Small intestine (tissue), 7 donors: ENCODE data around the gene CDKAL1. TPM values are rescaled to one million over a fixed set of nuclear protein-coding genes. Genes with fewer than 3 reads are reported as not detected.

Source experiments
- DNase-seq, 2 donors: peaks; one replicate each; pipeline versions ENCODE4 v3.0.0 to v3.0.0-alpha.2; 2013
- FAIRE-seq: peaks from 2 replicates; lab custom pipeline; 2012; peaks lifted over from hg19 to GRCh38; lab: Jason Lieb, UNC
- H3K27ac ChIP-seq, 3 donors: one replicate each; pipeline ENCODE4 v1.5.1; 2013; ENCODE audit warnings: low read length in 2 of 3, mild to moderate bottlenecking in 2 of 3, control low read depth in 1 of 3, inconsistent platforms in 1 of 3, low read depth in 1 of 3, moderate library complexity in 1 of 3
- H3K27me3 ChIP-seq, 3 donors: one replicate each; pipeline ENCODE4 v1.6.1; 2013; ENCODE audit warnings: low read length in 3 of 3, inconsistent platforms in 1 of 3; ENCODE audit not compliant: control insufficient read depth in 3 of 3, insufficient read depth in 3 of 3
- H3K36me3 ChIP-seq, 3 donors: one replicate each; pipeline ENCODE4 v1.6.1; 2013; ENCODE audit warnings: low read length in 3 of 3, inconsistent platforms in 1 of 3, low read depth in 1 of 3, mild to moderate bottlenecking in 1 of 3, moderate library complexity in 1 of 3; ENCODE audit not compliant: control insufficient read depth in 3 of 3, insufficient read depth in 2 of 3
- H3K4me1 ChIP-seq, 3 donors: one replicate each; pipeline ENCODE4 v1.6.1; 2013; ENCODE audit warnings: low read length in 2 of 3, inconsistent platforms in 1 of 3, low read depth in 1 of 3, mild to moderate bottlenecking in 1 of 3, moderate library complexity in 1 of 3; ENCODE audit not compliant: control insufficient read depth in 3 of 3, insufficient read depth in 2 of 3
- H3K4me3 ChIP-seq, 3 donors: one replicate each; pipeline ENCODE4 v1.5.1; 2013; ENCODE audit warnings: low read length in 3 of 3, control low read depth in 1 of 3, inconsistent platforms in 1 of 3, low read depth in 1 of 3, mild to moderate bottlenecking in 1 of 3, moderate library complexity in 1 of 3
- H3K9me3 ChIP-seq, 2 donors: one replicate each; pipeline ENCODE4 v1.6.1; 2013; ENCODE audit warnings: low read depth in 1 of 2, low read length in 1 of 2; ENCODE audit not compliant: control insufficient read depth in 2 of 2, insufficient read depth in 1 of 2
- WGBS, 3 donors: extraction: QIAGEN DNeasy Blood & Tissue Kit; methylation state at CpG; one replicate each; pipeline ENCODE4 v1.1.7; 2013; 5-methylcytosine and 5-hydroxymethylcytosine counted together
- polyA plus RNA-seq, 4 donors: library from polyadenylated mRNA; stranded (reverse) in 3 of 4; unstranded in 1 of 4; fragments of 200-250 nt in 3 of 4; fragments of 120-200 nt in 1 of 4; gene quantifications; one replicate each; pipeline versions ENCODE4 v1.2.1 to v1.2.3, GENCODE V29; 2013
- donor health status: healthy with polysubstance abuse.
- donor health status: control.
- donor health status: control.
- donor health status: Bipolar disorder and iron deficiency.
- donor health status: healthy.

Gene CDKAL1
- polyA plus RNA-seq, 4 donors = 2.4 to 10.5 (median 4.1) TPM

- peaks cover 0 to 8% (median 0%) of the 10 kb centered on the region in 3 donors for H3K36me3 ChIP-seq
- H3K27ac ChIP-seq = no peak overlapping the region
- peaks cover 0 to 1% of the 10 kb centered on the region in 2 donors for H3K9me3 ChIP-seq
- no peak for FAIRE-seq
- H3K4me3 ChIP-seq = no peak overlapping the region
- H3K4me1 ChIP-seq = no peaks in the 10 kb centered on the region
- no peaks in the 10 kb centered on the region for H3K27me3 ChIP-seq
- no peak for DNase-seq
- 66 to 88% (median 78%) methylated on average over 4 of the region's 4 CpGs for whole genome bisulfite sequencing, 3 donors
These were observed 666.9 kb downstream of the CDKAL1 start for GRCh38 chr6:21201187-21201586.

GRCh38 chr6:21201637-21202350 lies 667.5 kb downstream of the CDKAL1 start:
- no peak overlapping the region for H3K4me3 ChIP-seq
- DNase-seq = no peak
- no peak overlapping the region for H3K27ac ChIP-seq
- no peaks in the 10 kb centered on the region for H3K27me3 ChIP-seq
- 82 to 92% (median 88%) methylated on average over 10 of the region's 10 CpGs for WGBS, 3 donors
- H3K36me3 ChIP-seq = peaks cover 0 to 8% (median 0%) of the 10 kb centered on the region in 3 donors
- H3K4me1 ChIP-seq = no peaks in the 10 kb centered on the region
- peaks cover 0 to 1% of the 10 kb centered on the region in 2 donors for H3K9me3 ChIP-seq
- no peak for FAIRE-seq

DNA sequence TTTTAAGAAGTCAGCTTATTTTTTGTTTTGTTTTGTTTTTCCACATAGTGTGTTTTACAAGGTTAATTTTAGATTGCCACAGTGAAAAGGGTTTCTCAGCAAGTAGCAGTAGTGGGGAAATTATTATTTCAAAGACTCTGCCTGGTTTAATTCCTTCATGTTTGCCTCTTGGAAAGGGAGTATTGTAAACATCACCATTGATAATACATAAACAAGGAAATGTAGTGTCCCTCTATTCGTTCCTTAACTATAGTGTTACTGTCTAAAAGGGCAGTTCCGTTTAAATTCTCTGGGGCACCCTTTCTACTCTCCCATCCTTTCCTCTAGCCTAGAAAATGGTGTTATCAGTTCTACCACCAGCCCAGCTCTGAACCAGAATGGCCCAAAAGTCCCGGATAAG lies 668.3 kb downstream of the CDKAL1 start:
- Histone ChIP-seq H3K9me3 (peaks cover 0 to 1% of the 10 kb centered on the region in 2 donors), H3K27me3 (no peaks in the 10 kb centered on the region), H3K27ac (no peak overlapping the region), H3K4me1 (no peaks in the 10 kb centered on the region), H3K36me3 (peaks cover 0 to 8% (median 0%) of the 10 kb centered on the region in 3 donors), H3K4me3 (no peak overlapping the region)
- FAIRE-seq = no peak
- 80 to 84% (median 84%) methylated on average over 3 of the region's 3 CpGs for WGBS, 3 donors
- no peak for DNase-seq

DNA sequence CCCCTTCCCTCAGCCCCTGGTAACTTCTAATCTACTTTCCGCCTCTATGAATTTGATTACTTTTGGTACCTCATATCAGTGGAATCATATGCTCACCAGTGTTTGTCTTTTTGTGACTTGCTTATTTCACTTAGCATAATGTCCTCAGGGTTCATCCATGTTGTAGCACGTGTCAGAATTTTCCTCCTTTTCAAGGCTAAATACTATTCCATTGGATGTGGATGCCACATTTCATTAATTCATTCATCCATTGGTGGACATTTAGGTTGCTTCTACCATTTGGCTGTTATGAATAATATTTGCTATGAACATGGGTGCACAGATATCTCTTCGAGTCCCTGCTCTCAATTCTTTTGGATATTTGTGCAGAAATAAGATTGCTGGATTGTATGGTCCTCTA lies 670.7 kb downstream of the CDKAL1 start:
- no peak for FAIRE-seq
- 47 to 91% (median 79%) methylated on average over 3 of the region's 3 CpGs for WGBS, 3 donors
- no peaks in the 10 kb centered on the region for H3K36me3 ChIP-seq
- H3K4me1 ChIP-seq = no peaks in the 10 kb centered on the region
- H3K27me3 ChIP-seq = no peaks in the 10 kb centered on the region
- no peak for DNase-seq
- no peak overlapping the region for H3K27ac ChIP-seq
- no peak overlapping the region for H3K4me3 ChIP-seq
- peaks cover 0 to 1% of the 10 kb centered on the region in 2 donors for H3K9me3 ChIP-seq

DNA sequence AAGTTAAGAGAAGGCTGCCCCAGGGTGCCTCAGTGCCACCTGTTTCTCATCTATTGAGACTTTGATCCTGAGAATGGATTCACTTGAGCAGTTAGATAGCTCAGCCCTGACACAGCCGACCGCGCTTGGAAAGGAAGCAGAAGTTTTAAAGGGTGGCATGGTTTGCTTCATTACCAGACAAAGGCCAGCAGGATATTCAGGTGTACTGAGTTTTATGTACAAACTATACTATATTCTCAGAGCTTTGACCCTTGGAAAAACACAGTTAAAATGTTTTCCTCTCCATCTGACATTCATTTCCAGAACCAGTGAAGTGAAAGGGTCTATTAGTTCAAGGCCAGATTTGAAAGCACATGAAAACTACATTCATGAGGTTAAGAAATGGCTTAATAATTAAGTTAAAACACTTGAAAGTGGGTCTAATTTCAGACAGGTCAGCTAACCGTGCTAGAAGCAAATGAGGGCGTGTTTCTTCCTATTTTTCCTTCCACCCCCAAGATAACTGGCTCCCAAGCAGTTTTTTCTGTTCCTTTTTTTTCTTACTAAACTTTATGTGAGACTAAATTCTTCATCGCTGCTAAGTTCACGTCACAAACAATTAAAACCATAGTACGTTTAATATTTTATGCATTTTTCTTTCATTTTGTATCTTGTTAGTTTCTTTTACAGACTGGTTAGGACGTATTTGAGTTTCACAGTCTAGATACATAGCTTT lies 674.0 kb downstream of the CDKAL1 start:
- no peaks in the 10 kb centered on the region for H3K4me1 ChIP-seq
- H3K9me3 ChIP-seq = peaks cover 0 to 5% of the 10 kb centered on the region in 2 donors
- DNase-seq (peak in 1 of 2 donors; percentile 17), FAIRE-seq (no peak)
- 78 to 92% (median 88%) methylated on average over 9 of the region's 9 CpGs for WGBS, 3 donors
- H3K36me3 ChIP-seq = peaks cover 0 to 4% (median 0%) of the 10 kb centered on the region in 3 donors
- H3K27me3 ChIP-seq = no peaks in the 10 kb centered on the region
- H3K4me3 ChIP-seq = no peak overlapping the region
- no peak overlapping the region for H3K27ac ChIP-seq

DNA sequence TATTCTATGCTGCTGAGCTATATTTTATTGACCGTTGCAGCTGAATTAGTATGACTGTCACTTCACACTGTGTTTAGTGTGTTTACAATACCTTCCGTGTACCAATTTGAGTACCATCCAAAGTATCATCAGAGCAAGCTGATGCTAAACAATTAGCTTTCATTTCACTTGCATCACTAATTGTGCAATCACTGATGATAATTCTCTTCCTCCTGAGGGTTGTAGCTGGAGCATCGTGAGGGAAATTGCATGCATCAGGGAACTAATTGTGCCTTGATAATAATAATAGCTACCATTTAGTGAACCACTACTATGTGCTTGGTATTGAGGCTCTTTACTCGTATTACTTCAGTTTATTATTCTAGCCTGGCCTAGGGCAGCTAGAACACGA lies 674.5 kb downstream of the CDKAL1 start:
- WGBS, 3 donors = 82 to 93% (median 91%) methylated on average over 5 of the region's 5 CpGs
- no peak overlapping the region for H3K4me3 ChIP-seq
- FAIRE-seq = no peak
- no peak overlapping the region for H3K27ac ChIP-seq
- DNase-seq = no peak
- no peaks in the 10 kb centered on the region for H3K27me3 ChIP-seq
- H3K9me3 ChIP-seq = peaks cover 0 to 5% of the 10 kb centered on the region in 2 donors
- H3K36me3 ChIP-seq = peaks cover 0 to 4% (median 0%) of the 10 kb centered on the region in 3 donors
- H3K4me1 ChIP-seq = no peaks in the 10 kb centered on the region

DNA sequence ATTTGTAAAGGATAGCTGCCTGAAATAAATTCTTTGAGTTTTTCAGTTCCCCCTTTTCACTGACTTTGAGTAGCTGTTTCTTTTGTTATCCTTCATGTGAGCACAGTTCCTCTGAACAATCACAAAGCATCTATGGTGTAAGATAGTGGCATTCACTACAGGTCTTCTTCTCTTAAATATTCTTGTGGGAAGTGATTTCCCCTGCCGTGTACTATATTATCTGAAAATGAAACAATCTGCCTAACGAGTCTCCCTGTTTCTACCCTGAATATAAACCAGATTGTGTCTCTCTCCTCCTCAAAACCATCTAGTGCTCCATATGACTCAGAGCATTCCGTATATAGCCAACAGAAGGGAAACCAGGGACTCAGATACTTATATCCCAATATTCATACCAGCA lies 679.2 kb downstream of the CDKAL1 start:
- no peaks in the 10 kb centered on the region for H3K27me3 ChIP-seq
- 88 to 89% (median 89%) methylated on average over 3 of the region's 3 CpGs for WGBS, 3 donors
- no peaks in the 10 kb centered on the region for H3K4me1 ChIP-seq
- DNase-seq (no peak), FAIRE-seq (no peak)
- peaks cover 0 to 4% (median 0%) of the 10 kb centered on the region in 3 donors for H3K36me3 ChIP-seq
- H3K9me3 ChIP-seq = peaks cover 0 to 8% of the 10 kb centered on the region in 2 donors
- no peak overlapping the region for H3K27ac ChIP-seq
- H3K4me3 ChIP-seq = no peak overlapping the region

GRCh38 chr6:21214738-21215448 lies 680.6 kb downstream of the CDKAL1 start:
- Histone ChIP-seq H3K4me1 (no peaks in the 10 kb centered on the region), H3K36me3 (peaks cover 0 to 4% (median 0%) of the 10 kb centered on the region in 3 donors), H3K4me3 (no peak overlapping the region), H3K27ac (no peak overlapping the region), H3K9me3 (peaks cover 0 to 9% of the 10 kb centered on the region in 2 donors), H3K27me3 (no peaks in the 10 kb centered on the region)
- DNase-seq = no peak
- FAIRE-seq = no peak
- WGBS, 3 donors = 90 to 94% (median 92%) methylated on average over 5 of the region's 5 CpGs
